CD4-positive, alpha-beta T cell treated with Interleukin-15 for 1 hour (primary cell): Measurements from ENCODE around the gene LPIN2.

Experiments used
- DNase-seq: peaks from one replicate; pipeline ENCODE4 v3.0.0-alpha.2; 2020

Gene LPIN2

GRCh38 chr18:3002732-3003131 is 10.2 kb downstream of the LPIN2 start:
- no peak for DNase-seq

- DNase-seq = no peak
Measured at GRCh38 chr18:2998644-2999043, 14.3 kb downstream of the LPIN2 start.

GRCh38 chr18:2997846-2998564 is 14.9 kb downstream of the LPIN2 start:
- DNase-seq = no peak

GRCh38 chr18:2997429-2997828 is 15.5 kb downstream of the LPIN2 start:
- no peak for DNase-seq

GRCh38 chr18:2994603-2995432 is 18.1 kb downstream of the LPIN2 start:
- DNase-seq = peak; percentile 81

- no peak for DNase-seq
Measured at GRCh38 chr18:2994020-2994589, 18.8 kb downstream of the LPIN2 start.

- no peak for DNase-seq
Measured at GRCh38 chr18:2992995-2993877, 19.7 kb downstream of the LPIN2 start.

- no peak for DNase-seq
Measured at GRCh38 chr18:2990956-2991640, 21.8 kb downstream of the LPIN2 start.

- DNase-seq = no peak
Measured at GRCh38 chr18:2987876-2988790, 24.8 kb downstream of the LPIN2 start.

GRCh38 chr18:2986150-2986865 is 26.6 kb downstream of the LPIN2 start:
- no peak for DNase-seq

- no peak for DNase-seq
Measured at GRCh38 chr18:2985628-2986027, 27.3 kb downstream of the LPIN2 start.

- DNase-seq = peak; percentile 37
Measured at GRCh38 chr18:2984703-2985261, 28.2 kb downstream of the LPIN2 start.

- DNase-seq = no peak
Measured at GRCh38 chr18:2984091-2984490, 28.9 kb downstream of the LPIN2 start.

GRCh38 chr18:2983296-2983695 is 29.6 kb downstream of the LPIN2 start:
- no peak for DNase-seq

- peak; percentile 35 for DNase-seq
Measured at GRCh38 chr18:2982452-2983269, 30.3 kb downstream of the LPIN2 start.

GRCh38 chr18:2982022-2982421 is 30.9 kb downstream of the LPIN2 start:
- no peak for DNase-seq

- no peak for DNase-seq
Measured at GRCh38 chr18:2981212-2981728, 31.7 kb downstream of the LPIN2 start.

- peak; percentile 55 for DNase-seq
Measured at GRCh38 chr18:2979871-2980790, 32.8 kb downstream of the LPIN2 start.
